Thyroid gland (tissue), 4 donors: Measurements from ENCODE around the gene SHISA7.

Source experiments
- CTCF ChIP-seq, 6 experiments: fragments of 200-600 bp in 3 of 6; fragments of 450-650 bp in 3 of 6; sonication (generic) in 3 of 6; IDR thresholded peaks; one replicate each; pipeline ENCODE4 v1.5.1; 2016 to 2019; ENCODE audit warnings: antibody characterized with exemption in 6 of 6, mild to moderate bottlenecking in 2 of 6, inconsistent platforms in 1 of 6, moderate library complexity in 1 of 6
- POLR2A ChIP-seq, 2 donors: fragments of 450-650 bp; IDR thresholded peaks; one replicate each; pipeline ENCODE4 v1.6.1; 2017; ENCODE audit warnings: antibody characterized with exemption in 2 of 2, mild to moderate bottlenecking in 2 of 2, moderate library complexity in 1 of 2

- no peak for TF ChIP-seq CTCF (IDR thresholded peaks at IDR 0.05)
- TF ChIP-seq POLR2A (IDR thresholded peaks at IDR 0.05), result no peak
Observed at GRCh38 chr19:55449469-55449868, 6.4 kb upstream of the SHISA7 start.
